ENCODE data around the gene ARMC10.

ARMC10 gene

DNA sequence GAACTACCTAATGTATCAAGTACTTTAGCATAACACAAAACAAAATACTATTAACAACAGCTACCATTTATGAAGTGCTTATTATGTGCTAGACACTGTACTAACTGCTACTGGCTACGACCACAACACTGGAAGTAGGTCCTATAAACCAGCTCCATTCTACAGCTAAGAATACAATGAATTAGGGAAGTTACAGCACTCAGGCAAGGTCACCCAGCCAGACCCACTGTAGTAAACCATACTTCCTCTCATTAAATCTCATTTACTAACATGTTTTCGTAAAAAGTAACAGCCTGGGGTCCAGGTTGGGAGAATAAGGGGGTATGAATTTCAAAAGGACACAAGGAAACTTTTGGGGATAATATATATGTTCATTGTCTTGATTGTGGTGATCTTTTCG is 48.6 kb downstream of the ARMC10 start:
- H3K4me1 ChIP-seq (ENCODE audit: control insufficient read depth, insufficient read depth, low read length), result no peaks in the 10 kb centered on the region
- no peaks in the 10 kb centered on the region for H3K27me3 ChIP-seq (ENCODE audit: control insufficient read depth, insufficient read depth, low read length)
- no peak overlapping the region for H3K9ac ChIP-seq (ENCODE audit: low read depth, low read length)
- no peaks in the 10 kb centered on the region for H3K9me3 ChIP-seq (ENCODE audit: control insufficient read depth, insufficient read depth, low read length)
- peaks cover 42% of the 10 kb centered on the region for H3K36me3 ChIP-seq (ENCODE audit: control insufficient read depth, insufficient read depth, low read length)
- H3K4me3 ChIP-seq (ENCODE audit: low read depth, low read length), result no peak overlapping the region
- H3K27ac ChIP-seq (ENCODE audit: low read depth, low read length), result no peak overlapping the region

DNA sequence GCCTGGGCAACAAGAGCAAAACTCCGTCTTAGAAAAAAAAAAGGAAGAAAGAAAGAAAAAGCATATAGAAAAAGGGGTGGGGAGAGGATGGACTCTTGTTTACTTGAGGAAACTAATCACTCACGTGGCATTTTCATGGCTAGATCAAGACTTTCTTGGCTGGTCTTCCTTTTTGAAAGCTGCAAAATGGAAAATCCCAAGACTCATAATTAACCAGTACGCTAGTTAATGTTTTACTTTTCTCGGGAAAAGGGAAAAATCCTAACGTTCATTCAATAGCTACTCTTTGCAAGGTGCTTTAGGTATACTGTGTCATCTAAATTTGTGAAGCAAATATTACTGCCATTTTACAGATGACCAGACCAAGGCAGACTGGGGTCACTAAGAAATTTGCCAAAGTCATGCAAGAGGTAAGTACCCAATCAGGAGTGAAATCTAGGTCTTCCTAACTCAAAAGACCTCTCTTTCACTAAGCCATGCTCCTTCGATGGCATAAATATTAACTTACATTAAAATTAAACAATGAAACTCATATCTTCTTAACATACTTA is 49.6 kb downstream of the ARMC10 start:
- Histone ChIP-seq H3K27ac (ENCODE audit: low read depth, low read length) (no peak overlapping the region), H3K4me3 (ENCODE audit: low read depth, low read length) (no peak overlapping the region), H3K9me3 (ENCODE audit: control insufficient read depth, insufficient read depth, low read length) (no peaks in the 10 kb centered on the region), H3K9ac (ENCODE audit: low read depth, low read length) (no peak overlapping the region), H3K36me3 (ENCODE audit: control insufficient read depth, insufficient read depth, low read length) (peaks cover 36% of the 10 kb centered on the region), H3K4me1 (ENCODE audit: control insufficient read depth, insufficient read depth, low read length) (no peaks in the 10 kb centered on the region), H3K27me3 (ENCODE audit: control insufficient read depth, insufficient read depth, low read length) (no peaks in the 10 kb centered on the region)

DNA sequence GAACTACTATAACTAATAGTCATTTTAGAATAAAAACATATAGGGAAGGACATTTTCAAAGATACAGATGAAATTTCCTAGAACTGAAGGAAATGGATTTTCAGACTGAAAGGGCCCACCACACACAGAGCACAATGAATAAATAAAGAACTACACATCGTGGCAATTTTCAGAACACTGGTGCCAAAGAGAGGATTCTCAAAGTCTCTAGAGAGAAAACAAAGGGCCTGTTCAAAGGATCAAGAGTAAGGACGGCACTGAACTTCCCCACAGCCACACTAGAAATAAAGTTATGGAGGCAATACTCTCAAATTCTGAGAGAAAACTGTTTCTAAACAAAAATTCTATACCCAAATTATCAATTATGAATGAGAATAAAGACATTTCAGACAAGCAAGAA is 52.1 kb downstream of the ARMC10 start:
- peaks cover 24% of the 10 kb centered on the region for H3K36me3 ChIP-seq (ENCODE audit: control insufficient read depth, insufficient read depth, low read length)
- H3K27ac ChIP-seq (ENCODE audit: low read depth, low read length), result no peak overlapping the region
- H3K9ac ChIP-seq (ENCODE audit: low read depth, low read length), result no peak overlapping the region
- H3K27me3 ChIP-seq (ENCODE audit: control insufficient read depth, insufficient read depth, low read length), result no peaks in the 10 kb centered on the region
- no peaks in the 10 kb centered on the region for H3K4me1 ChIP-seq (ENCODE audit: control insufficient read depth, insufficient read depth, low read length)
- no peaks in the 10 kb centered on the region for H3K9me3 ChIP-seq (ENCODE audit: control insufficient read depth, insufficient read depth, low read length)
- no peak overlapping the region for H3K4me3 ChIP-seq (ENCODE audit: low read depth, low read length)

DNA sequence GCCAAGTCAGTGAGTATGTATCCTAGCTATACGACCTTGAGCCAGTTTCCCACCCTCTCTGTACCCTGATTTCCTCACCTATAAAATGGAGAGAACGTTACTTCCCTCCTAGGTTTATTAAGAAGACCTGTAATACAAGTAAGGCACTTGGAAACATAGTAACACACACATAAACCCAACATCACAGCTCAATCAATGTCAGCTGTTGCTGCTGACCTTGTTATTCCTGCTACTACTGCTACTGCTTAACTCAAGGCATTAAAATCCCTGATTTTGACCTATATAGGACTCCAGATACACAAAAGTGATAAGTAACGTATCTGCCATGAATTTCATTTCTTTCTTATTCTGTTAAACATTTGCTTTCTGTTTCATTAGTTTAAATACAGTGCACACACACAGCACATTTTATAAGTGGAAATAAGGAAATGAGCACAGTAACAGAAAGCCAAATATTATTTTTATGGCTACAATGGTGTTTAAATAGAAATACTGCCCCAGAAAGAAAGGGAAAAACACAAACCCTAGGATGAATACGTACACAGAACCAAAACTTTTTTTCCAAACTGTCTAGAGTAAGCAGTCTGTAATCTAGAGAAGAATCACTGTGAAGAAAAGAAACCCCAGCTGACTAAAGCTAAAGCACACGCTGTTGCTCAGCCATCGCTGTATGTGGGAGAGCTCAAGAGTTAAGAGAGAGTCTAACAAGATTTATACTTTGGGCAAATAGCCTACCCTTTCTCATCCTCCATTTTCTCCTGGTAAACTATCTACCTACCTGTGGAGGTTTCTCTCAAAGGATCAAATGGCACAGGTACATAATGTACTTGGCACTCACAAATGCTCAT is 55.0 kb downstream of the ARMC10 start:
- Histone ChIP-seq H3K4me3 (ENCODE audit: low read depth, low read length) (no peak overlapping the region), H3K27me3 (ENCODE audit: control insufficient read depth, insufficient read depth, low read length) (no peaks in the 10 kb centered on the region), H3K9ac (ENCODE audit: low read depth, low read length) (no peak overlapping the region), H3K27ac (ENCODE audit: low read depth, low read length) (no peak overlapping the region), H3K4me1 (ENCODE audit: control insufficient read depth, insufficient read depth, low read length) (peaks cover 3% of the 10 kb centered on the region; the same call in 1 of the 2 replicates), H3K9me3 (ENCODE audit: control insufficient read depth, insufficient read depth, low read length) (no peaks in the 10 kb centered on the region), H3K36me3 (ENCODE audit: control insufficient read depth, insufficient read depth, low read length) (peaks cover 19% of the 10 kb centered on the region)

DNA sequence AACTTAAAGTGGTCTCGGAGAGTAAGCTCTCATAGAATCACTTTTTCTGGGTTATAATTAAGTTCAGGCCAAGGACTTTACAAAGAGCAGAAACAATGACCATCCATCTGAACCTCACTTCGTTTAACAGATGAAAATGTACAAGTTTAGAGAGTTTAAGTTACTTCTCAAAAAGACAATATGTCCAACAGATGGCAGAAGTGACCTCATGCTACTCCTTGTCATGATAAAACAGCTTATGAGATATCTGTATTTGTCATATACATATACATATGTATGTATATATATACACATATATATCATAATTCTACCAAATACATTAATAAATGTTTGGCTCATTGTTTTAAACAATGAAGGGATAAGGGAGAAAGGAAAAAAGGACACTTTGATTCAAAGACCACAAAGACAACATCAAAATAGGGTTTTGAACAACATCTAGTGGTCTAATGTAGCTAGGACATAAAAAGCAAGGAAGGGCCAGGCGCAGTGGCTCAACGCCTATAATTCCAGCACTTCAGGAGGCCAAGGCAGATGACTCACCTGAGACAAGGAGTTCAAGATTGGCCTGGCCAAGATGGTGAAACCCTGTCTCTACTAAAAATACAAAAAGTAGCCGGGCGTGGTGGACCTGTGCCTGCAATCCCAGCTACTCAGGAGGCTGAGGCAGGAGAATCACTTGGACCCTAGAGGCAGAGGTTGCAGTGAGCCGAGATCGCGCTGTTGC is 56.1 kb downstream of the ARMC10 start:
- H3K9me3 ChIP-seq (ENCODE audit: control insufficient read depth, insufficient read depth, low read length), result no peaks in the 10 kb centered on the region

DNA sequence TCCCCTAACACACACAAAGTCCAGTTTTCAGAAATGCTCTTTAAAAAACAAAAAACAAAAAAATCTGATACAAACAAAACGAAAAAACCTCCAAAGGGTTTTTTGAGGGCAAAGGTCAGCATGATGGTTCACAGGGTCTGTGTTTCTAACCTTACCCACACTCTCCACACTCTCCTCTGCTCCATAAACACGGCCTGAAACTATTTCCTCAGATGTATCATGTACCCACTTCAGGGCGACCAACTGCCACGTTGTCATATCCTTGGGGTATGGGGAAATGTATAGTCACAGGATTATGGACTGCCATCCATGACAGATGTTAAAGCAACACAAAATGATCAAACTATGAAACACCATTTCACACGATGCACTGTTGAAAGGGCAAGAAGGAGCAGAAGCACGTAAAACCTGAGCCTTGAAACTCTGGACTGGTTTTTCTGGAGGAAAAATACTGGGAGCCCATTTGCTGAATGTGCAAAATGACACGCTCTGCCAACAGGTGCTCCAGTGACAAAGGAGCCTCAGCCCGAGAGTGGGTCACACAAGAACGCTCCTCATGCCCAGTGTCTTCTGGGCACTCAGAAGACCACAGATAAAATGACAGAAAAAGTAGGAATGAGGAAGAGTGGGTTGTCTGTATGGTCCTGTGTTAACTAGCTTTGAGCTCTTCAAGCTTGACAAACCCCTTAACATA is 58.2 kb downstream of the ARMC10 start:
- no peak overlapping the region for H3K27ac ChIP-seq (ENCODE audit: low read depth, low read length)
- H3K36me3 ChIP-seq (ENCODE audit: control insufficient read depth, insufficient read depth, low read length), result peaks cover 4% of the 10 kb centered on the region
- no peaks in the 10 kb centered on the region for H3K27me3 ChIP-seq (ENCODE audit: control insufficient read depth, insufficient read depth, low read length)
- peaks cover 15% of the 10 kb centered on the region; the same call in 1 of the 2 replicates for H3K4me1 ChIP-seq (ENCODE audit: control insufficient read depth, insufficient read depth, low read length)
- no peak overlapping the region for H3K4me3 ChIP-seq (ENCODE audit: low read depth, low read length)
- no peaks in the 10 kb centered on the region for H3K9me3 ChIP-seq (ENCODE audit: control insufficient read depth, insufficient read depth, low read length)
- H3K9ac ChIP-seq (ENCODE audit: low read depth, low read length), result no peak overlapping the region

More for the DNA sequence above, 56.1 kb downstream of the ARMC10 start:
- Histone ChIP-seq H3K27ac (ENCODE audit: low read depth, low read length) (no peak overlapping the region), H3K4me3 (ENCODE audit: low read depth, low read length) (no peak overlapping the region), H3K27me3 (ENCODE audit: control insufficient read depth, insufficient read depth, low read length) (no peaks in the 10 kb centered on the region), H3K4me1 (ENCODE audit: control insufficient read depth, insufficient read depth, low read length) (peaks cover 15% of the 10 kb centered on the region; the same call in 1 of the 2 replicates), H3K36me3 (ENCODE audit: control insufficient read depth, insufficient read depth, low read length) (peaks cover 17% of the 10 kb centered on the region), H3K9ac (ENCODE audit: low read depth, low read length) (no peak overlapping the region)

DNA sequence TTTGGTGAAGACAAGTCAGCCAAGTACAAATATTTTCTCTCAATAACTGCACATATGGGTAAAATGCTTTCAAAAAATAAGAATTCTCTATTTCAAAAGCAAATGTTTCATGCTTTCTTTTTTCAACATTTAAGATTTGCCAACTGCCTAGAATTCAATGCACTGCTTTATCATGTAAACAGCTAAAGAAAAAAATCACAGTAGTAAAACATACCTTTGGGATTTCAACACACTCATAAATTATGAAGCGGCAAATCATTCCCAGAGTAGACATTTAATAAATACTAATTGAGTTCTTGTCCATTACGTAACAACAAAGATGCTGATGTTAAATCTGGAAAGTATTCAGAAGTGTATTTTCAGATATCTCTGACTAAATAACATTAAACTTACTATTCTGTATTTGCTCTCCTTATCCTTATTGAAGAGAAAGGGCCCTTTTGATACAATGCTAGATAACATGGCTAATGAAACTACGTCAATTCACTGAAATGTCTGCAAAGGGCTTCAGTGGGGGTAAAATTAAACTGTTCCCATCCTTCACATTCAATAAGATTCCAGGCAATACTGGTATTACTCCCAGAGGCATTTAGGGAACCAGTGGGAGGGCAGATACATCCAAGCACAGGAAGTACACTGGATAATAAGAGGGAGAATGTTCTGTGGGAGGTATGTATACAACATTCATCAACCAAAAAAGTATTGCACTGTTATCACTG is 60.1 kb downstream of the ARMC10 start:
- Histone ChIP-seq H3K36me3 (ENCODE audit: control insufficient read depth, insufficient read depth, low read length) (no peaks in the 10 kb centered on the region), H3K27me3 (ENCODE audit: control insufficient read depth, insufficient read depth, low read length) (no peaks in the 10 kb centered on the region), H3K4me3 (ENCODE audit: low read depth, low read length) (no peak overlapping the region), H3K9ac (ENCODE audit: low read depth, low read length) (no peak overlapping the region), H3K4me1 (ENCODE audit: control insufficient read depth, insufficient read depth, low read length) (peaks cover 15% of the 10 kb centered on the region; the same call in 1 of the 2 replicates), H3K9me3 (ENCODE audit: control insufficient read depth, insufficient read depth, low read length) (no peaks in the 10 kb centered on the region), H3K27ac (ENCODE audit: low read depth, low read length) (no peak overlapping the region)

DNA sequence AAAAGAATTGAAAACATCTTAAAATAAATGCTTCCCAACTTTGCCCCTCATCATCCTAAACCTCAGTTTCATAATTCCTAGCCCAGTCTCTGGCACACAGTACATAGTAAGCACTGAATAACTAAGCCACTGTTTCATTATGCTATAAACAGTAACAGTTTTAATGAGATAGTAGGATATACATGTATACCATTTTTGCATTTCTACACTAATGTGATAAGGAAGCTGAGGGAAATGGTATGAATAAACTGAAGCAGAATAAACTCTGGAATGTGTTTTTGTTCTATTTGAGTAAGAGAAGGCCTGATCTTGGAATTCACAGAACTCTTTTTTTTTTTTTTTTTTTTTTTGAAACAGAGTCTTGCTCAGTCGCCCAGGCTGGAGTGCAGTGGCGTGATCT is 65.1 kb downstream of the ARMC10 start:
- no peak overlapping the region for H3K27ac ChIP-seq (ENCODE audit: low read depth, low read length)
- no peaks in the 10 kb centered on the region for H3K36me3 ChIP-seq (ENCODE audit: control insufficient read depth, insufficient read depth, low read length)
- no peaks in the 10 kb centered on the region for H3K9me3 ChIP-seq (ENCODE audit: control insufficient read depth, insufficient read depth, low read length)
- H3K27me3 ChIP-seq (ENCODE audit: control insufficient read depth, insufficient read depth, low read length), result no peaks in the 10 kb centered on the region
- peaks cover 17% of the 10 kb centered on the region; the same call in 1 of the 2 replicates for H3K4me1 ChIP-seq (ENCODE audit: control insufficient read depth, insufficient read depth, low read length)
- no peak overlapping the region for H3K4me3 ChIP-seq (ENCODE audit: low read depth, low read length)
- no peak overlapping the region for H3K9ac ChIP-seq (ENCODE audit: low read depth, low read length)

DNA sequence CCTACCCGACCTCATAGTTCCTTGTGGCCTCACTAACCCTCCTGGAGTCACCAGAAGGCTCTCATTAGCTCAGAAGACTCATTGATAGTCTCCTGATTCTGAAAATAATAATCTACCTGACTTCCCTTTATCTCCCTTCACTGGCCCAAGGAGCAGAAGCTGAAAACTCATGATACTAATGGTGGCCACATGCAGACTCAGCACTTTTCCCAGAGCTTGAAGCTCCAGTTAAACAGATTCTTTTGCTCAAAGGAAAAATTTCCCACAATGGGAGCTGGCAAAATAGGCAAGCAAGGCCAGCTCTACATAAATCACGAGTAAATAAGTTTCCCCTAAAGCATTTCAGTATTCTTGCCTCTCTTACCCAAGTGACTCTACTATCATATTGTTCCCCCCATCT is 65.7 kb downstream of the ARMC10 start:
- Histone ChIP-seq H3K27me3 (ENCODE audit: control insufficient read depth, insufficient read depth, low read length) (no peaks in the 10 kb centered on the region), H3K9me3 (ENCODE audit: control insufficient read depth, insufficient read depth, low read length) (no peaks in the 10 kb centered on the region), H3K4me1 (ENCODE audit: control insufficient read depth, insufficient read depth, low read length) (peaks cover 11% of the 10 kb centered on the region; the same call in 1 of the 2 replicates), H3K4me3 (ENCODE audit: low read depth, low read length) (no peak overlapping the region), H3K27ac (ENCODE audit: low read depth, low read length) (no peak overlapping the region), H3K9ac (ENCODE audit: low read depth, low read length) (no peak overlapping the region), H3K36me3 (ENCODE audit: control insufficient read depth, insufficient read depth, low read length) (no peaks in the 10 kb centered on the region)

DNA sequence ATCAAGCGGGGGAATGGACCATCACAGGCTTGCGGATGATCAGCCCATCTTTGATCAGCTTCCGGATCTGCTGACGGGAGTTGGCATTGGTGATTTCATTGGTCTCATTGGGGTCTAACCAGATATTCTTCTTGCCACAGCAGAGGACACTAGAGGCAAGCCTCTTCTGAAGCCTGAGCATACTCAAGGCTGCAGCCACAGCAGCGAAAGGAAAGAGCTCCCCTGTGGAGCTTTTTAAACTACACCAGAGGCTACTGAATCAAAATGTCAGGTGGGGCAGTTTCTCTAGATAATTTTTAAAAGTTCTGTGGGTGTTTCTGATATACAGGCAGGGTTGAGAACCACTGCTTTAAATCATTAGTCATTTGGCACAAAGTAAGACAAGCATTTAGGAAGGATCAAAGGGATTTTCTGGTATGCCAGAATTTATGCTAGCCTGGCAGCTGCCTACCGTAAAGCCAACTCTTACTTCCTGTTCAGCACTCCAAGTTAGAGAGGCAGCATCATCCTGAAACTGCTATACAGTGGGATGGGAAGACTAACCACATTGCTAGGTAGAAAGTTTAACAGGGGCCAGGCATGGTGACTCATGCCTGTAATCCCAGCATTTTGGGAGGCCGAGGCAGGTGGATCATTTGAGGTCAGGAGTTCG is 66.9 kb downstream of the ARMC10 start:
- H3K4me1 ChIP-seq (ENCODE audit: control insufficient read depth, insufficient read depth, low read length), result 0 out of 2 replicates have a peak, but pooled peaks cover 12% of the 10 kb centered on the region
- H3K9ac ChIP-seq (ENCODE audit: low read depth, low read length), result no peak overlapping the region
- H3K36me3 ChIP-seq (ENCODE audit: control insufficient read depth, insufficient read depth, low read length), result no peaks in the 10 kb centered on the region
- no peaks in the 10 kb centered on the region for H3K9me3 ChIP-seq (ENCODE audit: control insufficient read depth, insufficient read depth, low read length)
- no peak overlapping the region for H3K27ac ChIP-seq (ENCODE audit: low read depth, low read length)
- no peaks in the 10 kb centered on the region for H3K27me3 ChIP-seq (ENCODE audit: control insufficient read depth, insufficient read depth, low read length)
- no peak overlapping the region for H3K4me3 ChIP-seq (ENCODE audit: low read depth, low read length)

Data from HUES48 (cell line).